ENCODE data around the gene ACOT13. TPM values are rescaled to one million over a fixed set of nuclear protein-coding genes. Genes with fewer than 3 reads are reported as not detected.
A peak's percentile ranks its signal among the peaks of the same experiment; 100 is the strongest.

Gene ACOT13
- total RNA-seq: 1 to 10 TPM; 1.5 TPM
- polyA plus RNA-seq (2013, experiment 1 of 2): 7.1 TPM
- polyA plus RNA-seq (2013, experiment 2 of 2): 7.6 TPM
- total RNA-seq: 3.3 to 35.2 (median 16.1) reads per million in 172 experiments

DNA sequence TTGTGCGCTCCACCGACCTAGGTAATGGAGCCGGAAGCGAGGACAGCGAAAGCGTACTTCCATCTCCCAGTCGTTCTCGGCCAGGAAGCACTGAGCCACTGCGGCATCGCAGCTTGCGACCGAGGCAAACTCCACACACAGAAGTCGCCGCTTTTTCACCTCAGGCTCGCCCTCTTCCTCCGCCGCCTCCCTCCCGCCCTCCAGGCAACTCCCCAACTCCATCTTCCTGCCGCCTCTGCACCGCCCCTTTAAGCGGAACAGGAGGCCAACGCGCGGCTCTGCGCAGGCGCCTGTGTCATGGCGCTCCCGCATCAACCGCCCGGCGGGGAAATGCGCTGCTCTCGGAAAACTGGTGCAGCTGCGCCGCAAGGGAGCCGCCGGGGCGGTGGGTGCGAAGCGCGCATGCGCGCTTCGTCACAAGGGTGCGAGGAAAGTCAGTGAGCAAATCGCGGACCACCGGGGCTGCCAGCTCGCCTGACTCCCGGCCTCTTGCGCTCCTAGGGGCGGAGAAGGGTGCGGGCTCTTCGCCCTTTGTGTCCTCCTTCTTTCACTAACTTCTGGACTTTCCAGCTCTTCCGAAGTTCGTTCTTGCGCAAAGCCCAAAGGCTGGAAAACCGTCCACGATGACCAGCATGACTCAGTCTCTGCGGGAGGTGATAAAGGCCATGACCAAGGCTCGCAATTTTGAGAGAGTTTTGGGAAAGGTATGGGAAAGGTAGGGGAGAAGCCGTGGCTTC lies at the start of gene ACOT13, which contains the start of gene TDP2:
Gene ACOT13, plus strand, starts transcription at position 437 of the 737 bp plus-strand sequence. Its CDS starts 187 bp downstream, at position 624.
Gene TDP2, minus strand, starts transcription at position 259 of the 737 bp plus-strand sequence. Its CDS starts 37 bp downstream, at position 222.
- H3K9me3 Mint-ChIP-seq: no peaks in the 10 kb centered on the region
- peaks cover 71% of the 10 kb centered on the region for H3K36me3 Mint-ChIP-seq (ENCODE audit: low read depth)
- TF ChIP-seq, protein P1, sequence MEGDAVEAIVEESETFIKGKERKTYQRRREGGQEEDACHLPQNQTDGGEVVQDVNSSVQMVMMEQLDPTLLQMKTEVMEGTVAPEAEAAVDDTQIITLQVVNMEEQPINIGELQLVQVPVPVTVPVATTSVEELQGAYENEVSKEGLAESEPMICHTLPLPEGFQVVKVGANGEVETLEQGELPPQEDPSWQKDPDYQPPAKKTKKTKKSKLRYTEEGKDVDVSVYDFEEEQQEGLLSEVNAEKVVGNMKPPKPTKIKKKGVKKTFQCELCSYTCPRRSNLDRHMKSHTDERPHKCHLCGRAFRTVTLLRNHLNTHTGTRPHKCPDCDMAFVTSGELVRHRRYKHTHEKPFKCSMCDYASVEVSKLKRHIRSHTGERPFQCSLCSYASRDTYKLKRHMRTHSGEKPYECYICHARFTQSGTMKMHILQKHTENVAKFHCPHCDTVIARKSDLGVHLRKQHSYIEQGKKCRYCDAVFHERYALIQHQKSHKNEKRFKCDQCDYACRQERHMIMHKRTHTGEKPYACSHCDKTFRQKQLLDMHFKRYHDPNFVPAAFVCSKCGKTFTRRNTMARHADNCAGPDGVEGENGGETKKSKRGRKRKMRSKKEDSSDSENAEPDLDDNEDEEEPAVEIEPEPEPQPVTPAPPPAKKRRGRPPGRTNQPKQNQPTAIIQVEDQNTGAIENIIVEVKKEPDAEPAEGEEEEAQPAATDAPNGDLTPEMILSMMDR (IDR thresholded peaks at IDR 0.05): peak; percentile 39
- H3K4me3 Mint-ChIP-seq: peak within 1 kb of the TSS; percentile 100
- no peaks in the 10 kb centered on the region for H3K27me3 Mint-ChIP-seq
- DNase-seq (peak; percentile 92 to 99 (median 95)), ATAC-seq (ENCODE audit: poor library complexity) (peak; percentile 92)
- Histone ChIP-seq H3K4me3 (ENCODE audit: low read length) (peak within 1 kb of the TSS; percentile 96), H3K27ac (ENCODE audit: low read depth in 1 of 2, low read length in 2 of 2) (peak within 1 kb of the TSS; percentile 78 to 83), H3K36me3 (ENCODE audit: insufficient read depth, low read length) (peaks cover 31% of the 10 kb centered on the region), H3K4me1 (ENCODE audit: insufficient read depth, low read length) (peaks cover 33% of the 10 kb centered on the region), H3K27me3 (ENCODE audit: control insufficient read depth in 1 of 2, insufficient read depth in 2 of 2, low read length in 2 of 2) (no peaks in the 10 kb centered on the region), H3K9me3 (ENCODE audit: control insufficient read depth in 1 of 2, insufficient read depth in 1 of 2, low read length in 2 of 2) (no peaks in the 10 kb centered on the region)
- H3K4me1 Mint-ChIP-seq (ENCODE audit: low read depth): peaks cover 45% of the 10 kb centered on the region
- ChIA-PET CTCF (interaction anchor here (1.0 to 4.8 kb wide), 20 partner anchors 10 to 172 kb away, joined by 3 to 21 read pairs (median 4); partner anchors contain the start of genes ALDH5A1, C6orf62 and KIAA0319), POLR2A (interaction anchor here (0.7 to 3.5 kb wide), 24 partner anchors 12 to 471 kb away, joined by 3 to 42 read pairs (median 4); partner anchors contain the start of genes ALDH5A1, C6orf62, GMNN and KIAA0319)
- intact Hi-C loops (cut with DNase I, micrococcal nuclease): loop anchor here (1.0 to 5.0 kb wide), 4 partner anchors 20 to 105 kb away; partner anchors contain the start of genes KIAA0319 (in 2 of the 2), C6orf62 (in 1 of the 2) and GMNN (in 1 of the 2)
- peak within 1 kb of the TSS; percentile 97 for H3K27ac Mint-ChIP-seq

DNA sequence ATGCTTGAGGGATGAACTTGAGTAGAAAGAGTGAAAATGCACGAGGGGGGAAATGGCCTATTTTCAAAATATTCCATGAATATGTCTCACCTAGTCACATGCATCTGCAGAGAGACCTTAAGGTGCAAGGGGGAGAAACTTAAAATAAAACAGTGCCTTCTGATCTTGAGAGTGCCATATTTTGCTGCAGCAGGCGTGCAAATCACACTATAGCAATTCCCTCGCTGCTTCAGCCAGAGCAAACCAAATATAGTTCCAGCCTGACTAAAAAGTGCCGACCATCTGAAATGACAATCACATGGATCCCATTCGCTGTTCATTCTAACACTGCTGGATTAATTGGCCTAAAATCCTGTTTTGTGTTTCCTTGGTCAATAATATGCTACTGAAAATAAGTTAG lies 47.2 kb upstream of the ACOT13 start:
- no peaks in the 10 kb centered on the region for H3K9me3 Mint-ChIP-seq
- ChIA-PET CTCF (no interaction called here), POLR2A (no interaction called here)
- Histone ChIP-seq H3K36me3 (ENCODE audit: insufficient read depth, low read length) (no peaks in the 10 kb centered on the region), H3K27me3 (ENCODE audit: control insufficient read depth in 1 of 2, insufficient read depth in 2 of 2, low read length in 2 of 2) (no peaks in the 10 kb centered on the region), H3K4me3 (ENCODE audit: low read length) (no peak overlapping the region), H3K9me3 (ENCODE audit: control insufficient read depth in 1 of 2, insufficient read depth in 1 of 2, low read length in 2 of 2) (no peaks in the 10 kb centered on the region), H3K27ac (ENCODE audit: low read depth in 1 of 2, low read length in 2 of 2) (no peak overlapping the region), H3K4me1 (ENCODE audit: insufficient read depth, low read length) (no peaks in the 10 kb centered on the region)
- ATAC-seq (ENCODE audit: poor library complexity) (no peak), DNase-seq (no peak)
- no peak overlapping the region for H3K4me3 Mint-ChIP-seq
- TF ChIP-seq, protein P1 (IDR thresholded peaks at IDR 0.05): no peak
- no peaks in the 10 kb centered on the region for H3K36me3 Mint-ChIP-seq (ENCODE audit: low read depth)
- intact Hi-C loops (cut with DNase I, micrococcal nuclease): no loop called here
- no peaks in the 10 kb centered on the region for H3K27me3 Mint-ChIP-seq
- H3K27ac Mint-ChIP-seq: no peak overlapping the region
- H3K4me1 Mint-ChIP-seq (ENCODE audit: low read depth): no peaks in the 10 kb centered on the region

DNA sequence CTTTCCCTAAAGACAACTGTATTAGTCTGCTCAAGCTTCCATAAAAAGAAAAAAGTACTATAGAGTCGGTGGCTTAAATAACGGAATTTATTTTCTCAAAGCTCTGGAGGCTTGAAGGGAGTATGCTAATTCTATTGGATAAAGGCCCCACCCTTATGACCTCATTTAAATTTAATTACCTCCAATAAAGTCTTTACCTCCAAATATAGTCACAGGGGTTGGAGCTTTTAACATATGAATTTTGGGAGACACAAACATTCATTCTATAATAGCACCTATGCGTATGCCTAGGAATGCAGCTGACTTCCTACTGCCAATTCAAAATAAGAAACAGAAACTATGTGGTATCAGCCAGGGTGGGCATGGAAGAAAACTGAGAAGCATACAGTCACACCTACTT lies 46.2 kb upstream of the ACOT13 start:
- no peaks in the 10 kb centered on the region for H3K9me3 ChIP-seq (ENCODE audit: control insufficient read depth in 1 of 2, insufficient read depth in 1 of 2, low read length in 2 of 2)
- CTCF ChIA-PET: no interaction called here
- TF ChIP-seq, protein P1 (IDR thresholded peaks at IDR 0.05): no peak
- ATAC-seq (ENCODE audit: poor library complexity): no peak
- Mint-ChIP-seq H3K4me1 (ENCODE audit: low read depth) (no peaks in the 10 kb centered on the region), H3K27ac (no peak overlapping the region), H3K4me3 (no peak overlapping the region), H3K9me3 (no peaks in the 10 kb centered on the region), H3K36me3 (ENCODE audit: low read depth) (no peaks in the 10 kb centered on the region), H3K27me3 (no peaks in the 10 kb centered on the region)
- no peaks in the 10 kb centered on the region for H3K36me3 ChIP-seq (ENCODE audit: insufficient read depth, low read length)
- DNase-seq: no peak
- no peaks in the 10 kb centered on the region for H3K27me3 ChIP-seq (ENCODE audit: control insufficient read depth in 1 of 2, insufficient read depth in 2 of 2, low read length in 2 of 2)
- POLR2A ChIA-PET: no interaction called here
- H3K4me1 ChIP-seq (ENCODE audit: insufficient read depth, low read length): no peaks in the 10 kb centered on the region
- H3K27ac ChIP-seq (ENCODE audit: low read depth in 1 of 2, low read length in 2 of 2): no peak overlapping the region
- H3K4me3 ChIP-seq (ENCODE audit: low read length): no peak overlapping the region
- intact Hi-C loops (cut with DNase I, micrococcal nuclease): no loop called here
